ENCODE data around the gene CLNK.

DNA sequence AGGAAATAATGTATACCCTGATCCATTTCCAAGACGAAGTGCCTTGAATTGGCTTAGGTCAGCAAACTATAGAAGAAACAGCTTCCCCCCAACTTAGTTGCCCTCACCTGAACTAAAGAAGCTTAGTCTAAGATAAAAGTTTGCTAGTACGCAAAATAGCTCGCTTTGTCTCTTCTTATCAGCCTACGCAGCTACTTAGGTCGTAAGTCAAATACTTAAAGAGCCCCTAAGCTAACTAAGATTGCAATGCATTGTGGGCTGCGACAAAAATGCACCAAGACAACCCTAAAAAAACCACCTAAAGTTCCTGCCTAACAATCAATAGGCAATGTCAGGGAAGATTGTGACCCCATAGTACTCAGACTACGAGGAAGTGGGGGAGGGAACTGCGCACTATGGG, 12.8 kb downstream of the CLNK start:
- TF ChIP-seq, protein P1, sequence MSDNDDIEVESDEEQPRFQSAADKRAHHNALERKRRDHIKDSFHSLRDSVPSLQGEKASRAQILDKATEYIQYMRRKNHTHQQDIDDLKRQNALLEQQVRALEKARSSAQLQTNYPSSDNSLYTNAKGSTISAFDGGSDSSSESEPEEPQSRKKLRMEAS (IDR thresholded peaks at IDR 0.05), result no peak
- TF ChIP-seq ZNF274 (IDR thresholded peaks at IDR 0.05; ENCODE audit: low read depth, low read length), result no peak
- no peak for TF ChIP-seq SP1 (IDR thresholded peaks at IDR 0.05; ENCODE audit: low read depth)
- no peak for TF ChIP-seq JUND (IDR thresholded peaks at IDR 0.05)
- no peak for TF ChIP-seq POLR2AphosphoS5 (IDR thresholded peaks at IDR 0.05; ENCODE audit: low read depth, low read length)
- TF ChIP-seq, protein P2, sequence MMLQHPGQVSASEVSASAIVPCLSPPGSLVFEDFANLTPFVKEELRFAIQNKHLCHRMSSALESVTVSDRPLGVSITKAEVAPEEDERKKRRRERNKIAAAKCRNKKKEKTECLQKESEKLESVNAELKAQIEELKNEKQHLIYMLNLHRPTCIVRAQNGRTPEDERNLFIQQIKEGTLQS (IDR thresholded peaks at IDR 0.05), result no peak

All from HCT116 (cell line).